Measurements from ENCODE around the gene CAMK2N1.

The CAMK2N1 gene

GRCh38 chr1:20469406-20470076, 16.5 kb downstream of the CAMK2N1 start:
- TF ChIP-seq ZFP3 (CRISPR knock-in tag; IDR thresholded peaks at IDR 0.05) (no peak), OSR1 (CRISPR knock-in tag; IDR thresholded peaks at IDR 0.05) (no peak), PATZ1 (CRISPR knock-in tag; IDR thresholded peaks at IDR 0.05; ENCODE audit: borderline replicate concordance) (no peak), GLIS3 (CRISPR knock-in tag; IDR thresholded peaks at IDR 0.05) (no peak), ESRRG (CRISPR knock-in tag; IDR thresholded peaks at IDR 0.05) (no peak), CSRNP3 (CRISPR knock-in tag; IDR thresholded peaks at IDR 0.05) (no peak), ZNF70 (CRISPR knock-in tag; IDR thresholded peaks at IDR 0.05) (no peak), ARNTL (CRISPR knock-in tag; IDR thresholded peaks at IDR 0.05; ENCODE audit: borderline replicate concordance, low read depth) (no peak), POU6F1 (CRISPR knock-in tag; IDR thresholded peaks at IDR 0.05; ENCODE audit: borderline replicate concordance, low read depth) (no peak)
- ATAC-seq, result no peak

- no peak for ATAC-seq
- TF ChIP-seq PATZ1 (CRISPR knock-in tag; IDR thresholded peaks at IDR 0.05; ENCODE audit: borderline replicate concordance), result no peak
- no peak for TF ChIP-seq GLIS3 (CRISPR knock-in tag; IDR thresholded peaks at IDR 0.05)
- no peak for TF ChIP-seq ISL1 (CRISPR knock-in tag; IDR thresholded peaks at IDR 0.05)
- TF ChIP-seq CREB5 (CRISPR knock-in tag; IDR thresholded peaks at IDR 0.05; ENCODE audit: low read depth), result no peak
- no peak for TF ChIP-seq RARB (CRISPR knock-in tag; IDR thresholded peaks at IDR 0.05)
- TF ChIP-seq ZNF70 (CRISPR knock-in tag; IDR thresholded peaks at IDR 0.05), result no peak
- no peak for TF ChIP-seq CSRNP3 (CRISPR knock-in tag; IDR thresholded peaks at IDR 0.05)
- no peak for TF ChIP-seq ARNTL (CRISPR knock-in tag; IDR thresholded peaks at IDR 0.05; ENCODE audit: borderline replicate concordance, low read depth)
- no peak for TF ChIP-seq OSR1 (CRISPR knock-in tag; IDR thresholded peaks at IDR 0.05)
- no peak for TF ChIP-seq ZC3H10 (CRISPR knock-in tag; IDR thresholded peaks at IDR 0.05)
- no peak for TF ChIP-seq SNAI2 (CRISPR knock-in tag; IDR thresholded peaks at IDR 0.05)
These were observed 19.7 kb downstream of the CAMK2N1 start for GRCh38 chr1:20466273-20466672.

GRCh38 chr1:20465187-20465586, 20.8 kb downstream of the CAMK2N1 start:
- no peak for ATAC-seq

GRCh38 chr1:20463502-20463901, 22.5 kb downstream of the CAMK2N1 start:
- no peak for ATAC-seq
- TF ChIP-seq SNAI2 (CRISPR knock-in tag; IDR thresholded peaks at IDR 0.05) (no peak), POU6F1 (CRISPR knock-in tag; IDR thresholded peaks at IDR 0.05; ENCODE audit: borderline replicate concordance, low read depth) (no peak), ZNF8 (CRISPR knock-in tag; IDR thresholded peaks at IDR 0.05) (no peak), TOX (CRISPR knock-in tag; IDR thresholded peaks at IDR 0.05; ENCODE audit: borderline replicate concordance) (no peak), ZNF70 (CRISPR knock-in tag; IDR thresholded peaks at IDR 0.05) (no peak), ZFP3 (CRISPR knock-in tag; IDR thresholded peaks at IDR 0.05) (no peak), ZFP30 (CRISPR knock-in tag; IDR thresholded peaks at IDR 0.05) (no peak), ISL1 (CRISPR knock-in tag; IDR thresholded peaks at IDR 0.05) (no peak), TCF4 (CRISPR knock-in tag; IDR thresholded peaks at IDR 0.05; ENCODE audit: borderline replicate concordance) (no peak), ESRRG (CRISPR knock-in tag; IDR thresholded peaks at IDR 0.05) (no peak), GLIS3 (CRISPR knock-in tag; IDR thresholded peaks at IDR 0.05) (no peak), ZC3H10 (CRISPR knock-in tag; IDR thresholded peaks at IDR 0.05) (no peak), CSDC2 (CRISPR knock-in tag; IDR thresholded peaks at IDR 0.05) (no peak), OSR1 (CRISPR knock-in tag; IDR thresholded peaks at IDR 0.05) (no peak), ZNF565 (CRISPR knock-in tag; conservative IDR thresholded peaks at IDR 0.05; ENCODE audit: low read depth) (no peak), PPARA (CRISPR knock-in tag; IDR thresholded peaks at IDR 0.05; ENCODE audit: borderline replicate concordance) (no peak), ARNTL (CRISPR knock-in tag; IDR thresholded peaks at IDR 0.05; ENCODE audit: borderline replicate concordance, low read depth) (no peak)

More at GRCh38 chr1:20465187-20465586, 20.8 kb downstream of the CAMK2N1 start:
- no peak for TF ChIP-seq ESRRG (CRISPR knock-in tag; IDR thresholded peaks at IDR 0.05)
- TF ChIP-seq ZNF70 (CRISPR knock-in tag; IDR thresholded peaks at IDR 0.05), result peak; percentile 68; the same call in 1 of the 2 replicates
- no peak for TF ChIP-seq SNAI2 (CRISPR knock-in tag; IDR thresholded peaks at IDR 0.05)

All from SK-N-SH treated with all-trans-retinoic acid at 6 μM for 48 hours (cell line).